Subcutaneous adipose tissue (tissue), 4 donors: ENCODE measurements around the gene CEP72. TPM values are rescaled to one million over a fixed set of nuclear protein-coding genes. Genes with fewer than 3 reads are reported as not detected.

Source experiments
- CTCF ChIP-seq: fragments of 450-650 bp; IDR thresholded peaks from one replicate; pipeline ENCODE4 v1.5.1; 2016; ENCODE audit warnings: low read depth, mild to moderate bottlenecking, control low read depth, antibody characterized with exemption, moderate library complexity
- total RNA-seq, 4 donors: library from RNA; depleted of rRNA; stranded (reverse); fragments of >200 nt; gene quantifications; one replicate each; pipeline ENCODE4 v1.1.0, GENCODE V29; 2016

The CEP72 gene
- total RNA-seq, 4 donors from 2014 or later: 1.8 to 5.3 (median 2.9) TPM

DNA sequence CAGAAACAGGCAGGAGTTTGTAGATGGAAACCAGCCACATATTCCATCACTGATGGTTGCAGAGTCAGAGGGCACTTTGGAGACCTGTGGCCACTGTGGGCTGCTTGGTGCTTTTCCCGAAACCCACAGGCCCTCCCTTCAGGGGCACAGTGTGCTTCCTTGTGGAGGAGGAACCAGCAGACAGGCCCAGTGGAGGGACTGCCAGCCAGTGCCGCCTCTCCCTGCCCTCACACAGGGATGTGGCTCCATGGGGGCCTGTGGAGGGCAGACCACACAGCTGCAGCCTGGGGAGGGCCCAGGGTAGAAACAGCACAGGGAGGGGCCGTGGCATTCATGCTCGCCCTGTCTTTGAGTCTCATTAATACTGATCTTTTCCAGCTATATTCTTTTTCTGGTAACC lies 35.2 kb downstream of the CEP72 start:
- TF ChIP-seq CTCF: no peak

DNA sequence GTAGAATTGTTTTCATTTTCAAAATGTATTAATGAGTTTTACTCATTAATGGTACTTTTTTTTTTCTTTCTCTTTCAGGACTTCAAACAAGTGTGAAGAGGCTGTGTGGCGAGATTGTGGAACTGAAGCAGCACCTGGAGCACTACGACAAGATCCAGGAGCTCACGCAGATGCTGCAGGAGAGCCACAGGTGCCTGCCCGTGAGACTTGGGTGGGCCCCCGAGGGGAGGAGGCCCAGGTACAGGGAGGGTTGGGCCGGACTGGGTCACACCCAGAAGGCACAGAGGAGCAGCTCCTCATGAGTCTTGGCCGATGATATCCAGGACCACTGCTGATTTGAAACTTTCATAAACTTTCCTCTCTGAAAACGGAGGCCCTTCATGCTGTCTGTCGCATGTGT lies 35.6 kb downstream of the CEP72 start:
- TF ChIP-seq CTCF: no peak

DNA sequence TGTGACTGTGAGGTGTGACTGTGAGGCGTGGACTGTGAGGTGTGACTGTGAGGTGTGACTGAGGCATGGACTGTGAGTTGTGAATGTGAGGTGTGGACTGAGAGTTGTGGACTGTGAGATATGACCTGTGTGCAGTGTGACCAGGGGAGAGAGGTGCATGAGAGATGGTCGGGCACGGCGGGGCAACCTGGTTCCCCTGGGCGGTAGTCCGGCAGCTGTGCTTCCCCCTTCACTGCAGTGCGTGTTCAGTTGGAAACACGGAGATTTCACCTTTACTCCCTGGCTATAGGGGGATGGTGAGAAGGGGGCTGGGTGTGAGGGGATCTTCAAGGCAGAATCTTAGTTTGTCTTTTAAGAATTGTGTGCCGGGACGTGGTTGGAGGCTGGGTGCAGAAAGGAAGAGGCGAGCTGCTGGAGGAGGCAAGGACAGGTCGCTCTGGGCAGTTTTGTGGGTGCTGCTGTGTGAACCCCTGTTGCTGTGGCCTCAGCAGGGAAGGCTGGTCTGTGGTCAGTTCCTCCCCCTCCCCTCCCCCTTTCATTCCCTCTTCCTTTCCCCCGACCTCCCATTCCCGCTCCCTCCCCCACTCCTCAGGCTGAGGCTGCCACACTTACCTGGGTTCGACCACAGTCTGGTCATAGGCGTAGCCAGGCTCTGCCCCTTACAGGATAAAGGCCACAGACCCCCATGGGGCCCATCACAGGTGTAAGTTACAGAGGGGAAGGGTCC lies 39.3 kb downstream of the CEP72 start:
- no peak for TF ChIP-seq CTCF

GRCh38 chr5:652023-652515 lies 39.9 kb downstream of the CEP72 start:
- TF ChIP-seq CTCF: no peak

GRCh38 chr5:652773-653350 lies 40.7 kb downstream of the CEP72 start:
- no peak for TF ChIP-seq CTCF

DNA sequence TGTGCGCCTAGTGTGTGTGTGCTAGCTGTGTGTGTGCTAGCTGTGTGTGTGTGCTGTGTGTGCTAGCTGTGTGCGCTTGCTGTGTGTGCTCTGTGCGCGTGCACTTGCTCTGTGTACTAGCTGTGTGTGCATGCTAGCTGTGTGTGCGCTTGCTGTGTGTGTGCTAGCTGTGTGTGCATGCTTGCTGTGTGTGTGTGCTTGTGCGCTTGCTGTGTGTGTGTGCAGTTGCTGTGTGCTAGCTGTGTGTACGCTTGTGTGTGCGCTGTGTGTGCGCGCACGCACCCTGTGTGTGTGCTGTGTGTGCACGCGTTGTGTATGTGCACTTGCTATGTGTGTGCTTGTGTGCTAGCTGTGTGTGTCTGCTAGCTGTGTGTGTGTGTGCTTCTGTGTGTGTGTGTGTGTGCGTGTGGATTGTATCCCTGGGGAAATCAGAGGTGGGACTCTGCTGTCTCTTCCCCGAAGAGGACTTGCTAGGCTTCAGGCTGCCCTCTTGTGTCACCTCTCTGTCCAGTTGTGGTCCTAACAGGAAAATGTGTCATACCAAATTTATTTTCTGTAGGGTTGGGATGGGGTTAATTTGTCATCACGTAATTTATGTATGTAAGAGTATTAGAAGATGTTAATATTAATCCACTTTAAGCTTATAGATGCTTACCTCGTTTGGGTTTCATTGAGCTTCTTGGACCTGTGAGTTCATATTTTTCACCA lies 42.1 kb downstream of the CEP72 start:
- no peak for TF ChIP-seq CTCF

DNA sequence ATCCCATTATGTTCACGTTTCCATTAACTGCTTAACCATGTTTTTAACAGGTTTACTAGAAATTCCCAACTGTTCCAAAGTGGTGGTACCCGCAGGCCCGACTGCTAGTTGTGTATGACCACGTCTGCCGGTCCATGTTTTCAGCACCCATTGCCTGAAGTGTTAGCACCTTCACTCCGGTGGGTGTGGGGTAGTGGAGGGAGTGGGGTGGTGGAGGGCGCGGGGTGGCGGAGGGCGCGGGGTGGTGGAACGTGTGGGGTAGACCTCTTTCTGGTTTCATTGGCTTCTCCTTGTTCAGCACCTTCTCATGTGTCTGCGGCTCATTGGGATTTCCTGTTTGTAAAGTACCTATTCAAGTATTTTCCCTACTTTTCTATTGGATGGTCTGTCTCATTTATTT lies 43.3 kb downstream of the CEP72 start:
- TF ChIP-seq CTCF: no peak
